NCI-H2029 treated with DMSO at 0.1 percent for 48 hours (cell line): ENCODE results near the gene KRTAP2-2.
"Not testable (repeated sequence)": the region's sequence is repeated elsewhere in the genome, so short reads cannot be mapped to it uniquely, and the experiment has no call there.

Experiments used
- DNase-seq: peaks from one replicate; lab custom pipeline; 2025; lab: John Stamatoyannopoulos, UW

KRTAP2-2 gene

GRCh38 chr17:41064301-41064700, 9.3 kb upstream of the KRTAP2-2 start:
- DNase-seq: no peak

- no peak for DNase-seq
These were observed 8.4 kb upstream of the KRTAP2-2 start for GRCh38 chr17:41063449-41063848.

GRCh38 chr17:41061964-41062363, 6.9 kb upstream of the KRTAP2-2 start:
- no peak for DNase-seq

- DNase-seq: no peak
These were observed 5.1 kb upstream of the KRTAP2-2 start, which contains the start of gene KRTAP2-3 for GRCh38 chr17:41060052-41060604. KRTAP2-3 (minus strand) TSS chr17:41060114; CDS start chr17:41060050, 64 bp downstream.

- DNase-seq: not testable (repeated sequence)
These were observed 4.4 kb upstream of the KRTAP2-2 start for GRCh38 chr17:41059276-41060051.

- DNase-seq: no peak
These were observed 3.7 kb upstream of the KRTAP2-2 start for GRCh38 chr17:41058741-41059140.

GRCh38 chr17:41057547-41057946, 2.5 kb upstream of the KRTAP2-2 start:
- DNase-seq: no peak

GRCh38 chr17:41054556-41054955, 474 bp downstream of the KRTAP2-2 start:
- DNase-seq: not testable (repeated sequence)

- DNase-seq: no peak
These were observed 1.0 kb downstream of the KRTAP2-2 start for GRCh38 chr17:41054025-41054424.

GRCh38 chr17:41052566-41052965, 2.5 kb downstream of the KRTAP2-2 start:
- no peak for DNase-seq

- DNase-seq: no peak
These were observed 5.9 kb downstream of the KRTAP2-2 start for GRCh38 chr17:41049110-41049509.

GRCh38 chr17:41048441-41048840, 6.6 kb downstream of the KRTAP2-2 start:
- DNase-seq: no peak

GRCh38 chr17:41046735-41047465, 8.1 kb downstream of the KRTAP2-2 start, which contains the start of gene KRTAP2-1:
KRTAP2-1 (minus strand) TSS chr17:41047316; CDS start chr17:41047267, 49 bp downstream.
- not testable (repeated sequence) for DNase-seq

- no peak for DNase-seq
These were observed 12.1 kb downstream of the KRTAP2-2 start for GRCh38 chr17:41042953-41043352.

GRCh38 chr17:41040783-41041571, 14.1 kb downstream of the KRTAP2-2 start, which contains the start of gene KRTAP1-1:
KRTAP1-1 (minus strand) TSS chr17:41041450; CDS start chr17:41041397, 53 bp downstream.
- DNase-seq: peak; percentile 23

- no peak for DNase-seq
These were observed 17.1 kb downstream of the KRTAP2-2 start for GRCh38 chr17:41037853-41038350.

GRCh38 chr17:41034346-41034935, 20.6 kb downstream of the KRTAP2-2 start, which contains the start of gene KRTAP1-3:
KRTAP1-3 (minus strand) TSS chr17:41034874; CDS start chr17:41034821, 53 bp downstream.
- DNase-seq: peak; percentile 18

- peak; percentile 31 for DNase-seq
These were observed 25.3 kb downstream of the KRTAP2-2 start, which contains the start of gene KRTAP1-4 for GRCh38 chr17:41029633-41030245. KRTAP1-4 (minus strand) TSS chr17:41030195; CDS start chr17:41030078, 117 bp downstream.

GRCh38 chr17:41026715-41027471, 28.1 kb downstream of the KRTAP2-2 start, which contains the start of gene KRTAP1-5:
KRTAP1-5 (minus strand) TSS chr17:41027208; CDS start chr17:41027155, 53 bp downstream.
- DNase-seq: no peak
